ENCODE results near the gene PTPN23.

PTPN23 gene

DNA sequence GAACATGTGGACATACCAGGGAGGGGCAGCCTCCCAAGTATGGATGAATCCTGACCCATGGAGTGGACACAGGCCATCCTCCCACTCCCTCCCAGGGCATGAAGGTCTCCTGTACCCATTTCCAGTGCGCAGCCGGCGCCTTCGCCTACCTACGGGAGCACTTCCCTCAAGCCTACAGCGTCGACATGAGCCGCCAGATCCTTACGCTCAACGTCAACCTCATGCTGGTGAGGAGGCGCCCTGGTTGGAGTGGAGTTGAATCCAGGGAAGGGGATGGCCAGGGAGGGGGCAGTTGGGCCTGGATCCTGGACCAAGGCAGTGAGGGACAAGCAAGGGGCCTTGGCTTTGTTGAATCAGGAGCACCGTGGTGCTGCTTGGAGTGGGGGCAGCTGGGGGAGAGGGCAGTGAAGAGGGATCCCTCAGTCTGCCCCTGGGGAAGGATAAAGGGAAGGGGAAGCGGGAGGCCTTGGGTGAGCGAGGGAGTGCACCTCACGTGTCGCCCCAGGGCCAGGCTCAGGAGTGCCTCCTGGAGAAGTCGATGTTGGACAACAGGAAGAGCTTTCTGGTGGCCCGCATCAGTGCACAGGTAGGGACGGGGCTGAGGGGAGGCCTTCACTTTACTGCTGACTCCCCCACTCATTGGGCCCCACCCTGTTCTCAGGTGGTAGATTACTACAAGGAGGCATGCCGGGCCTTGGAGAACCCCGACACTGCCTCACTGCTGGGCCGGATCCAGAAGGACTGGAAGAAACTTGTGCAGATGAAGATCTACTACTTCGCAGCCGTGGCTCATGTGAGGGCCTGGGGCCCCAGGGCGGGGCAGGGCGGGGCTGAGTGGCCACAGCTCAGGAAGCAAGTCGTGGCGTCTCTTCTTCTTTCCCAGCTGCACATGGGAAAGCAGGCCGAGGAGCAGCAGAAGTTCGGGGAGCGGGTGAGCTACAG is 25.3 kb downstream of the PTPN23 start:
- DNase-seq (ENCODE audit: low read depth) = no peak

- DNase-seq (ENCODE audit: low read depth) = no peak
Observed at GRCh38 chr3:47406762-47407149, 25.9 kb downstream of the PTPN23 start.

DNA sequence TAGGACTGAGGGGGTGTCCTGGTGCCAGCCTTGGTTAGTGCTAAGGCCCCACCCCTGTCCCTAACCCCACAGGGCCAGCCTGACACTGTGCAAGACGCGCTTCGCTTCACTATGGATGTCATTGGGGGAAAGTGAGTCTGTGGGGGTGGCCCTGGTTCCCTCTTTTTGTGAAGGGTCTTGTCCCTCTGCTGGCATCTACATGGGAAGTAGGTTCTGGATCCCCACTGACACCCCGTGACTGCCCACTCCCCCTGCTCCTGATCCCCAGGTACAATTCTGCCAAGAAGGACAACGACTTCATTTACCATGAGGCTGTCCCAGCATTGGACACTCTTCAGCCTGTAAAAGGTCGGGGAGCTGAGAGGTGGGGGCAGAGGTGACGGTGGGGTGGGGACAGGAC is 26.4 kb downstream of the PTPN23 start:
- DNase-seq (ENCODE audit: low read depth) = no peak

GRCh38 chr3:47407896-47408838 is 27.3 kb downstream of the PTPN23 start:
- DNase-seq (ENCODE audit: low read depth) = no peak

DNA sequence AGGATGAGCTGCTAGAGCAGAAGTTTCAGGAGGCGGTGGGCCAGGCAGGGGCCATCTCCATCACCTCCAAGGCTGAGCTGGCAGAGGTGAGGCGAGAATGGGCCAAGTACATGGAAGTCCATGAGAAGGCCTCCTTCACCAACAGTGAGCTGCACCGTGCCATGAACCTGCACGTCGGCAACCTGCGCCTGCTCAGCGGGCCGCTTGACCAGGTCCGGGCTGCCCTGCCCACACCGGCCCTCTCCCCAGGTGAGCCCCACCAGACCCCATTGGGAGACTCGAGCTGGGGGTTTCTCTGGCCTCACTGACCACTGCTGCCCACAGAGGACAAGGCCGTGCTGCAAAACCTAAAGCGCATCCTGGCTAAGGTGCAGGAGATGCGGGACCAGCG is 28.0 kb downstream of the PTPN23 start:
- DNase-seq (ENCODE audit: low read depth) = no peak

DNA sequence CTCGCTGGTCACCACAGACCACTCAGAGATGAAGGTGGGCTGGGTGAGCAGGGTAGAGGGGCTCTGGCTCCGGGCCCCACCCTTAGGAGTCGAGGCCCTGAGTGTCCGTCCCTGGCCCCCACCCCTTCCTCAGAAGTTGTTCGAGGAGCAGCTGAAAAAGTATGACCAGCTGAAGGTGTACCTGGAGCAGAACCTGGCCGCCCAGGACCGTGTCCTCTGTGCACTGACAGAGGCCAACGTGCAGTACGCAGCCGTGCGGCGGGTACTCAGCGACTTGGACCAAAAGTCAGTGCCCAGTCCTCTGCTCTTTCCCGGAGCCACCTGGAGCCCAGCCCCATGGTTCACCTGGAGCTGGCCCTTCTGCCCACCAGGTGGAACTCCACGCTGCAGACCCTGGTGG is 28.5 kb downstream of the PTPN23 start:
- no peak for DNase-seq (ENCODE audit: low read depth)

DNA sequence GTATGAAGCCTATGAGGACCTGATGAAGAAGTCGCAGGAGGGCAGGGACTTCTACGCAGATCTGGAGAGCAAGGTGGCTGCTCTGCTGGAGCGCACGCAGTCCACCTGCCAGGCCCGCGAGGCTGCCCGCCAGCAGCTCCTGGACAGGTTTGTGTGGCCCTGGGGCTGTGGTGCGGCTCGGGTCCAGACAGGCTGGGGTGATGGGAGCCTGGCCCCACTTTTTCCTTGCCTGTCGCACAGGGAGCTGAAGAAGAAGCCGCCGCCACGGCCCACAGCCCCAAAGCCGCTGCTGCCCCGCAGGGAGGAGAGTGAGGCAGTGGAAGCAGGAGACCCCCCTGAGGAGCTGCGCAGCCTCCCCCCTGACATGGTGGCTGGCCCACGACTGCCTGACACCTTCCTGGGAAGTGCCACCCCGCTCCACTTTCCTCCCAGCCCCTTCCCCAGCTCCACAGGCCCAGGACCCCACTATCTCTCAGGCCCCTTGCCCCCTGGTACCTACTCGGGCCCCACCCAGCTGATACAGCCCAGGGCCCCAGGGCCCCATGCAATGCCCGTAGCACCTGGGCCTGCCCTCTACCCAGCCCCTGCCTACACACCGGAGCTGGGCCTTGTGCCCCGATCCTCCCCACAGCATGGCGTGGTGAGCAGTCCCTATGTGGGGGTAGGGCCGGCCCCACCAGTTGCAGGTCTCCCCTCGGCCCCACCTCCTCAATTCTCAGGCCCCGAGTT is 29.0 kb downstream of the PTPN23 start:
- DNase-seq (ENCODE audit: low read depth) = no peak

DNA sequence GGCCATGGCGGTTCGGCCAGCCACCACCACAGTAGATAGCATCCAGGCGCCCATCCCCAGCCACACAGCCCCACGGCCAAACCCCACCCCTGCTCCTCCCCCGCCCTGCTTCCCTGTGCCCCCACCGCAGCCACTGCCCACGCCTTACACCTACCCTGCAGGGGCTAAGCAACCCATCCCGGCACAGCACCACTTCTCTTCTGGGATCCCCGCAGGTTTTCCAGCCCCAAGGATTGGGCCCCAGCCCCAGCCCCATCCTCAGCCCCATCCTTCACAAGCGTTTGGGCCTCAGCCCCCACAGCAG is 29.5 kb downstream of the PTPN23 start:
- no peak for DNase-seq (ENCODE audit: low read depth)

GRCh38 chr3:47410801-47411646 is 30.2 kb downstream of the PTPN23 start:
- DNase-seq (ENCODE audit: low read depth) = no peak

GRCh38 chr3:47411696-47412452 is 31.1 kb downstream of the PTPN23 start:
- no peak for DNase-seq (ENCODE audit: low read depth)

- no peak for DNase-seq (ENCODE audit: low read depth)
Observed at GRCh38 chr3:47412453-47412756, 31.6 kb downstream of the PTPN23 start.

DNA sequence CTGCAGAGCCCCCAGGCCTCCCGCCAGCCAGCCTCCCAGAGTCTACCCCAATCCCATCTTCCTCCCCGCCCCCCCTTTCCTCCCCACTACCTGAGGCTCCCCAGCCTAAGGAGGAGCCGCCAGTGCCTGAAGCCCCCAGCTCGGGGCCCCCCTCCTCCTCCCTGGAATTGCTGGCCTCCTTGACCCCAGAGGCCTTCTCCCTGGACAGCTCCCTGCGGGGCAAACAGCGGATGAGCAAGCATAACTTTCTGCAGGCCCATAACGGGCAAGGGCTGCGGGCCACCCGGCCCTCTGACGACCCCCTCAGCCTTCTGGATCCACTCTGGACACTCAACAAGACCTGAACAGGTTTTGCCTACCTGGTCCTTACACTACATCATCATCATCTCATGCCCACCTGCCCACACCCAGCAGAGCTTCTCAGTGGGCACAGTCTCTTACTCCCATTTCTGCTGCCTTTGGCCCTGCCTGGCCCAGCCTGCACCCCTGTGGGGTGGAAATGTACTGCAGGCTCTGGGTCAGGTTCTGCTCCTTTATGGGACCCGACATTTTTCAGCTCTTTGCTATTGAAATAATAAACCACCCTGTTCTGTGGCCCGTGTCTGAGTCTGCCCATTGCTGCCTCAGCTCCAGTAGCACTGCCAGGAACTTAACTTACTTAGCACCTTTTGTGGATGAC is 32.2 kb downstream of the PTPN23 start:
- no peak for DNase-seq (ENCODE audit: low read depth)

DNA sequence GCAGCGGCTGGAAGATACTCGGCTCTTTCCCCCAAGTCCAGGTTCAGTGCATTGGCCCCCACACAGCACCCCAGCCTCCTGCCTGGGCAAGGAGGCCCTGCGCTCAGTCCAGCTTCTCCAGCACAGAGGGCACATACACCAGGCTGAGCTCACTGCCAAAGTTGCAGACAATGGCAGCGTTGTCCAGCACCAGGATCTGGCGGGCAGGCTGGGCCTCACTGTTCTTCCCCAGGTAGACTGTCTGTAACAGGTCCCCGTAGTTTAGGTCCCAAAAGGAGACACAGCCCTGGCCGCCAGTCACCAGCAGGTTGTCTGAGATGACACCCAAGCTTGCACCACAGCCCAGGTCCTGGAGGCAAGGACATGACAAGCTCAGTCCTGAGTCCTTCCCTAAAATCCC is 32.9 kb downstream of the PTPN23 start:
- no peak for DNase-seq (ENCODE audit: low read depth)

- DNase-seq (ENCODE audit: low read depth) = no peak
Observed at GRCh38 chr3:47414161-47414564, 33.3 kb downstream of the PTPN23 start.

DNA sequence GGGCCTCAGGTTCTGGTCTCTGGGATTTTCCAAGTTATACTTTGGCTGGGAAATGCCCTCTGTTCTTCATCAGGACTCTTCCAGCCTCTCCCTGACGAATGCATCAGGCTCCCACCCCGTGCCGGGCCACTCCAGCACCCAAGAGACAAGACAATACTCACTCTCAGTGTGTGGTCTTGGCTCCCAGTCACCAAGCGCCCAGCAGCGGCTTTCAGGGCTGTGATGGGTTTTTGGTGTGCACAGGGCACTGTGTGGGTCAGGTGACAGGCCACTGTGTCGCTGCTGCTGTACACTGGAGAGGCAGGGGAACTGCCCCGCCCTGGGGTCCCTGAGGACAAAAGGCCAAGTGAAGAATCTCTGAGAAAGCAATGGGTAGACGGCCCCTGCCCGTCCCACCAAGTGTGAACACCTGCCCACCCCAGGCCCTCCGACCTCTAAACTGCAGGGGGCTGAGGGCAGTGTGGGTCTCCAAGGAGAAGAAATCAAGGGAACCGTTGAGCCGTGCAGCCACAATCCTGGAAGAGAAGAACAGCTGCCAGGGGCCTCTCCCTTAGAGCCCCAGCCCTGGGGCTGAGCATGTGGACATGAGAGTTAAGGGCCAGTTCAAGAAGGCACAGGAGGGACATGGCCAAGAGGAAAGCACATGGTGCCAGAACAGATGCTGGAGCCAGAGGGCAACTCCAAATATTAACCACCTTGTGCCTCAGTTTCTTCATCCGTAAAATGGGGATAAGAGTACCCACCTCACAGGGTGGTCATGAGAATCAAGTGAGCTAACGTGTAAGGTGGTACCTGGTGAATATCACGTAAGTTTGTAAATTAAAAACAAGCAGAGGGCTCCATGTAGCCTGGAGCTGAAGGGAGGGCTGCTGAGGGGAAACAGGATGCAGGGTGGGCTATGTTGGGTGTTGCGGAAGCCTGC is 34.1 kb downstream of the PTPN23 start:
- no peak for DNase-seq (ENCODE audit: low read depth)

- DNase-seq (ENCODE audit: low read depth) = no peak
Observed at GRCh38 chr3:47416041-47416440, 35.2 kb downstream of the PTPN23 start.

- DNase-seq (ENCODE audit: low read depth) = no peak
Observed at GRCh38 chr3:47418167-47419082, 37.6 kb downstream of the PTPN23 start.
